Activated T-helper 1 cell treated with Interleukin-2 at 50 U/mL for 16 hours (primary cell): ENCODE measurements around the gene KLHL36.

Experiments used
- DNase-seq: peaks from one replicate; pipeline ENCODE4 v3.0.0-alpha.2; 2020; ENCODE audit warnings: low read depth

KLHL36 gene

DNA sequence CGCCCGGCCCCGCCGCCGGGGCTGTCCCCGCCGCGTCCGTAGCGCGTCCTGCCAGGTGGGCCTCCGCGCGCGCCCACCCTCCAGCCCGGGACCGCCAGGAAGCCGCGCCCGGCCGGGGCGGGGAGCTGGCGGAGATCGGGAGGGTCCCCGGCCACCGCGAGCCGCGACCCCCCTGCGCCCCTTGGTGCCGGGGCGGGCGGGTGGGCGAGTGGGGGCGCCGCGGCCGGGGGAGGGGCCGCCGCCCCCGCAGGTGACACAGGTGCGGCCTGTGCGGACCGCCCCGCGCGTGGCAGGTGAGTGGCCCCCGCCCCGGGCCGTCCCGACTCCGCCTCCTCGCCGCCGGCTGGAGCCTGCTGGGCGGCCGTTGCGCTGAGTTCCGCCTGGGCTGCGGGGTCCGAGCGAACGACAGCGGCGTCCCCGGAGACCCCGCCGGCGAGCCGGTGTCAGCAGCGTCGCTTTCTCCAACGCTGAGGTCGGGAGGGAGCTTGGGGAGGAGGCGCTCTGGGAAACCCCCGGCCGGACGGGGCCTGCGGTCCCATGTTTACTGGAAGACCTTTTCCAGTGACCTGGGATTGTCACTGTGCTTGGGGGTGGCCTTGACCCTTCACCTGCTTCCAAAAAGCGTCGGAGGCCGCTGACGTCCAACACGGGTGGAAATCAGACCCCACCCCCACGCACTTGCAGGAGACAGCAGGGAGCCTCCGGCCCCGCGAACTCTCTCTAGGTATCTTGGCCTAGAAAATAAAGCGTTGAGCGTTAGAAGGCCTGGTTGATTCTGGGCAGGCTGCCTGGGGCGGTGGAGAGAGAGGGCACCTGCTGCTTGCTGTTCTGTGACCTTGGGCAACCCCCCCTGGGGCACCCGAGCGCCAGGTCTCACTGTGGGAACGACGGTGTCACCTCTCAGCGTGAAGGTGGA is 542 bp downstream of the KLHL36 start:
- DNase-seq, result peak; percentile 33

DNA sequence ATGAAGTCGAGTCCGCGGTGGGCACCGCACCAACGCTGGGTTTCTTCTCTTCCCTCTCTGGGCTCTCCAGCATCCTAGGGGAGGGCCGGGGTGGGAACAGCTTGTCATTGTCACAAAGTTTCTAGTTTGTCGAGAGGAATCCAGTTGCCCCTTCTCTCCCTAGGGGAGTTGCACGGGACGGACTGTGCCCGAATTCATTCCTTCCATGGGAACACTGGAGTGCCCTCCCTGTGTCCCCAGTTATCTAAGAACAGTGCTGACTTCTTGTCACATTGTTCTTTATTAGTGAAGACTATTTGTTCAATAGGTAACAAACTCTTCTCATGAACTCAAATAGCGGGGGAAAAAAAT is 1.2 kb downstream of the KLHL36 start:
- DNase-seq, result no peak

DNA sequence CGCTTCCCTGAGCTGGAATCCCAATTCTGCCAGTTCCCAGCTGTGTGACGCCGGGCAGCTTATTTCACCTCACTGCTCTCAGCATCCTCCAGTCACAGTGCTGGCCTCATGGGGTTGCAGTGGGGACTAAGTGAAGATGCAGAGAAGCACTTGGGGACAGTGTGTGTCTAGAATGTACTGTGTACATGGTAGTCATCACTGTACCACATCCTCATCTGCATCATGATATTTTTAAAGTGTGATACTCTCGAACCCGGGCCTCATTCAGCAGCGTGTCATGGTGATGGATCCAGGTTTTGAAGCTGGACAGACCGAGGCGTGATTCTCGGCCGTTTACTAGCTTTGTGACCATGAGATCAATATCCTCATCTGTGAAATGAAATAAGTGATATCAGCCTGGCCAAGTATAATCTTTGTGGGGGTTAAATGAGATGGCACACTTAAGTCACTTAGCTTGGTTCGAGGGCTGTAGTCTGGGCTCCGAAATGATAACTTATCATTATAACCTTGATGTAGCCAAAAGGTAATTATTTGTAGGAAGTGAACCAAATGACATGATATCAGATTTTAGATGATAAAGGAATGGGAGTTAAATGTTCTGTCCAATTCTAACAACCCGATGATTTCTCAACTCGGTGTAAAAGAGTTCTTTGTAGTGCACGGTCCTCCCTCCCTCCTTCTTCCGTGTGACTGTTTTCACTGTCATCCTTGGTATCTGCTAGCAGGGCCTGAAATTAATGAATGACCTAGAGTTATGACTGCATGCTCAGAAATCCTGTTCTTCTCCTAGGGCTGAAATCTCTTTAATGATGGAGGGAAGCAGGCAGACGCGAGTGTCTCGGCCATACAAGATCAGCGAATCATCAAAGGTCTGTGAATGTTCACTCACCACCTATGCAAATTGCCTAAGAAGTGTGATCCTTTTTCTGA is 2.0 kb downstream of the KLHL36 start:
- DNase-seq, result no peak

DNA sequence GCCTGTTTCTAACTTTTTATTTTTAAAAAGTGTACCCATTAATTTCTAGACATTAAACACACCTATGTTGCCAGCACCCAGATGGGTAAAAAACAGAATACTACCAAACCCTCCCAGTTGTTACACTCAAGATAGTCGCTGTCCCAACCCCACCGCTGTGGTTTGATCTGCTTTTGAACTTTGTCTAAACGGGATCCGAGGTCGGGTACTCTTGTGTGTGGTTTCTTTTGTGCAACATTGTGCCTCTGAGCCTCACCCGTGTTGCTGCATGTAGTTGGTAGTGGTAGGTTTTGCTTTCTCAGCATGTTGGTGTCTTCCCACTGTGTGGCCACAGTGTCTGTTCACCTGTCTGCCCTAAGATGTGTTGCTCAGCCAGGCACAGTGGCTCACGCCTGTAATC is 4.3 kb downstream of the KLHL36 start:
- no peak for DNase-seq

DNA sequence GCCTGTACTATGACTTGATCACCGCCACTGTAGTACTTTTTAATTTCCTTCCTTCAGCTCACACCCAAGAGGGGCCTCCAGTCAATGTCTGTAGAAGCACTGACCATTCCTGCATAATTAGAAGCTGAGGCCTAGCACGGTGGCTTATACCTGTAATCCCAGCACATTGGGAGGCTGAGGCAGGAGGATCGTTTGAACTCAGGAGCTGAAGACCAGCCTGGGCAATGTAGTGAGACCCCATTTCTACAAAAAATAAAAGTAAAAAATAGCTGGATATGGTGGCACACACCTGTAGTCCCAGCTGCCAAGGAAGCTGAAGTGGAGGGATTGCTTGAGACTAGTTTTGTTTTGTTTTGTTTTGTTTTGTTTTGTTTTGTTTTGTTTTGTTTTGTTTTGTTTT is 5.9 kb downstream of the KLHL36 start:
- no peak for DNase-seq

DNA sequence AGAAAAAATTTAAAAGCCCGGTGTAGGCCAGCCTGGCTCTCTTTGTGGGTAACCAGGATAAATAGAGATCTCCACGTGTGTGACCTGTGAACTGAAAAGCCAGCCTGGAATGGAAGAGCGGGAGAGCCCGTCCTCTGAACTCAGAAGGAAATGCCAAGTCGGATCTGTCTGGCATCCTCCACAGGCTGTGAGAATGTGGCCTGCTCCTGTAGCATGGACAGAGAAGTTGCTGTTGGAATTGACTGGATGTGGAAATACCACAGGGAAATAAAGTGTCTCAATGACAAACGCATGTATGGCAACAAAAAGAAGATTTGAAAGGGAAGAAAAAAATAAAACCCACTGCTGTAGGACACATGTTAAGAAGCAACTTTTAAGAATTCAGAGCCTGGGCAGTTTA is 6.7 kb downstream of the KLHL36 start:
- DNase-seq, result no peak

DNA sequence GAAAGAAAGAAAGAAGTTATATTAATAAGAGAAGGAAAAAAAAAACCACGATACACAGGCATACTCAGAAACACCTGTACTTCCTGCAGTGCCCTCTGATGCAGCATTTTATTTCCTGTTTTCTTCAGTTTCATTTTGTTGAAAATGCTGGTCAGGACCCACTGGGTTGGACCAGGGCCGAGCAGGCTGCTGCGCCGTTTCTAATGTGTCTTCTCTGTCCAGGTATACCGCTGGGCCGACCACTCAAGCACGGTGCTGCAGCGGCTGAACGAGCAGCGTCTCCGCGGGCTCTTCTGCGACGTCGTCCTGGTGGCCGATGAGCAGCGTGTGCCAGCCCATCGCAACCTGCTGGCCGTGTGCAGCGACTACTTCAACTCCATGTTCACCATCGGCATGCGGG is 8.3 kb downstream of the KLHL36 start:
- no peak for DNase-seq

DNA sequence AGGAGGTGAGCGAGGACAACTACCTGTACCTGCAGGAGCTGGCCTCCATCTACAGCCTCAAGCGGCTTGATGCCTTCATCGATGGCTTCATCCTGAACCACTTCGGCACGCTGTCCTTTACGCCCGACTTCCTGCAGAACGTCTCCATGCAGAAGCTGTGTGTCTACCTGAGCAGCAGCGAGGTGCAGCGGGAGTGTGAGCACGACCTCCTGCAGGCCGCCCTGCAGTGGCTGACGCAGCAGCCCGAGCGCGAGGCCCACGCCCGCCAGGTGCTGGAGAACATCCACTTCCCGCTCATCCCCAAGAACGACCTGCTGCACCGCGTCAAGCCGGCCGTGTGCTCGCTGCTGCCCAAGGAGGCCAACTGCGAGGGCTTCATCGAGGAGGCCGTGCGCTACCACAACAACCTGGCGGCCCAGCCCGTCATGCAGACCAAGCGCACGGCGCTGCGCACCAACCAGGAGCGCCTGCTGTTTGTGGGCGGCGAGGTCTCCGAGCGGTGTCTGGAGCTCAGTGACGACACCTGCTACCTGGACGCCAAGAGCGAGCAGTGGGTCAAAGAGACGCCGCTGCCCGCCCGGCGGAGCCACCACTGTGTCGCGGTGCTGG is 9.0 kb downstream of the KLHL36 start:
- no peak for DNase-seq

DNA sequence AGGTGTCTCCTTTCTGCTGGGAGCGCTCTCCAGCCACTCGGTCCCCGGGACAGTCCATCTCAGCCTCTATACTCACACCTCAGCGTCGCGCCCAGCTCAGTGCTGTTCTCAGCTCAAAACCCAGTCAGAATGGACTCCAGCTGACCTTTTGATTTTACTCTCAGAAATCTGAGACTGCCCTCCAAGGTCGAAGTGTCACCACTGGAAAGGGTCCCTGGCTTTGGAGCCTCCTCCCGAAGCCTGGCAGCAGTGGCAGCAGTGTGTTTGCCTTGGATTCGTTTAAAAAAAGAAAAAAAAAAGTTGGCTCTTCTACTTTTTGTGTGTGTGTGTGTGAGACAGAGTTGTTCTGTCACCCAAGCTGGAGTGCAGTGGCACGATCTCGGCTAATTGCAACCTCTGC is 10.4 kb downstream of the KLHL36 start:
- DNase-seq, result no peak

DNA sequence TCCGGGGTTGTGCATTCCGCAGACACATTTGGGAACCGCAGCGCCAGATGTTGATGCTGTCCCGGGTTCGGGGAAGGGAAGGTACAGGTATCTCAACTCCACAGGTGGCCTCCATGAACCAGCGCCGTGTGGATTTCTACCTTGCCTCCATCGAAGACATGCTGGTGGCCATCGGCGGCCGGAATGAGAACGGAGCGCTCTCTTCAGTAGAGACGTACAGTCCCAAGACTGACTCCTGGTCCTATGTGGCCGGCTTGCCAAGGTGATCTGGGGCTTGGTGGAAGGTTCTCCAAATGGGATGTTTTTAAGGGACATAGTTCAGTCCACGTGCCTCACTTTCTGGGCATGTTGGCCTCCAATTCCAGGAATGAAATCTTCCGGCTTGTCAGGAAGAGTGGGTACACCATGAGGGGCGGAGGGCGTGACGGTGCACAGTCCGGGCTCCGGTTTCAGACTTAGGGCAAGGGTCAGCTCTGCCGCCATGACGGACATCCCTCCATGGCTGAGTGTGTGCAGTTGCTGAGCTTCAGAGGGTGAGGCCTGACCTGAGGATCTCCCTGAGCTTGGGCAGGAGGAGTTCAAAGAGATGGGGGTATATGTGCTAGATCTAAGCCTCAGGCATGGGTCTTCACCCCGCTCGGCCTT is 11.5 kb downstream of the KLHL36 start:
- no peak for DNase-seq

DNA sequence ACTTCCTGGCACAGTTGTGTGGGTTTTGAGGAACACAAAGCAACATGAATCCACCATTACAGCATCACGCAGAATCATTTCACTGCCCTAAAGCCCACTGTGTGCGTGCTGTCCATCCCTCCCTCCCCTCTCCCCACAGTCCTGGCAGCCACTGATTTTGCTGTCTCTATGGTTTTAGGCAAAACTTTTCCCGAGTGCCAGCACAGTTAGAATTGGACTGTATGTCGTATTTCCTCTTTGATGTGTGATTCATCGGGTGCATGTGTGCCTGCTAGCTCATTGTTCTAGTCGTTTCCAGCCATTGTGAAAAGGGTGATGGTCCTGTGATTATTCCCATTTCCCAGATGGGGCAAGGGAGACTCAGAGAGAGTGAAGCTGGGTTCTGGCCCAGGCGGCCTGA is 12.7 kb downstream of the KLHL36 start:
- DNase-seq, result no peak

DNA sequence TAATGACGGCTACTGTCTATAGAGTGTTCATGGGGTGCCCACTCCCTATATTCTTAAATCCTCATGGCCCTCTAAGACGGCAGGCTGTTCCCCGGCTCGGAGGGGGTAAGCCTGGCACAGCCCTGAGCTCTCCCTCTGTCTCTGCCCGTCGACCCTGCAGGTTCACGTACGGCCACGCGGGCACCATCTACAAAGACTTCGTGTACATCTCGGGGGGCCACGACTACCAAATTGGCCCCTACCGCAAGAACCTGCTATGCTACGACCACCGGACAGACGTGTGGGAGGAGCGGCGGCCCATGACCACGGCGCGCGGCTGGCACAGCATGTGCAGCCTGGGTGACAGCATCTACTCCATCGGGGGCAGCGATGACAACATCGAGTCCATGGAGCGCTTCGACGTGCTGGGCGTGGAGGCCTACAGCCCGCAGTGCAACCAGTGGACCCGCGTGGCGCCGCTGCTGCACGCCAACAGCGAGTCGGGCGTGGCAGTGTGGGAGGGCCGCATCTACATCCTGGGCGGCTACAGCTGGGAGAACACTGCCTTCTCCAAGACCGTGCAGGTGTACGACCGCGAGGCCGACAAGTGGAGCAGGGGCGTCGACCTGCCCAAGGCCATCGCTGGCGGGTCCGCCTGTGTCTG is 13.2 kb downstream of the KLHL36 start:
- DNase-seq, result no peak

DNA sequence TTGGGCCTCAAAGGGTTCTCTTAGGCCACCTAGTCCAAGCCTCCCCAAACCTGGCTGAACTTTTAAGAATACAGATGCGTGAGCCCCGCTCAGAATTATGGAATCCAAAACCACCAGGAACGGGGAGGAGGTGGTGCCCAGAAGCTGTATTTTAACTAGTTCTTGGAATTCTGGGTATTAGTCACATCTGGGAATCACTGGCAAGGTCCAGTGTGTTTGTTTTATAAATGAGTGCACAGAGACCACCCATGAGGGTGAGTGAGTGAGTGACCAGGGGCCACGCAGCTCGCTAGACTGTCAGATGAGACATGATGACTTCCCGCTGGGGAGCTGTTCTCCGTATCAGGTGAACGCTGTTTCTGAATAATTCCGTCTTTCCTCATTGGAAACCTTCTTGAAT is 14.2 kb downstream of the KLHL36 start:
- no peak for DNase-seq

DNA sequence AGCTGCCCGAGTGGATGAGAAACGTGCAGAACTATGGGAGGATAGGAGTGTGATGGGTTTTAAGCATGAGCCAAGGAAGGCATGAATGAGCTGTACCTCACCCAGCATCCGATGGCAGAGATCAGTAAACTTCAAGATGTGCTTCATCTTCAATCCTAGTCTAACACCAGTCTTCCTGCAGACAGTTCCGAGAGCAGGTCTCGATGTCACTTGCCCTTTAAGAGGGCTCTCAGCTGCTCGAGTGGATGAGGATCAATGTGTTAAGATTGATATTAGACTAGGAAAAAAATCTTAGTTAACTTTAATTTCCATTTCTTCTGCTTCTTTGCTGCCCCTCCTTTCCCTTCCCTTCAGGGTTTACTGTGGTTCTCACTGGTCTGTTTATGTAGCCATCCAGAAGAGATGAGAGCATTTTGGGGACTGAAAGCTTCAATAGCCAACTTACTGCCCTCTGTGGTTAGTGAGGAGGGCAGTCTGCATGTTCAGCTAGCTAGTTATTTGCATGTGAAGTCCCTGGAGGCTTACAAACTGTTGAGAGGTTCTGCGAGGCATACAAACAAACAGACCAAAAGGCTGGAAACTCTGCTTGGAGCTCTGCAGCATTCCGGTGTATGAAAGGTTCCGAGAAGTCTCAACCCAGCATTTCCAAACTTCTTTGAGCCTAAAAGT is 15.3 kb downstream of the KLHL36 start:
- no peak for DNase-seq

DNA sequence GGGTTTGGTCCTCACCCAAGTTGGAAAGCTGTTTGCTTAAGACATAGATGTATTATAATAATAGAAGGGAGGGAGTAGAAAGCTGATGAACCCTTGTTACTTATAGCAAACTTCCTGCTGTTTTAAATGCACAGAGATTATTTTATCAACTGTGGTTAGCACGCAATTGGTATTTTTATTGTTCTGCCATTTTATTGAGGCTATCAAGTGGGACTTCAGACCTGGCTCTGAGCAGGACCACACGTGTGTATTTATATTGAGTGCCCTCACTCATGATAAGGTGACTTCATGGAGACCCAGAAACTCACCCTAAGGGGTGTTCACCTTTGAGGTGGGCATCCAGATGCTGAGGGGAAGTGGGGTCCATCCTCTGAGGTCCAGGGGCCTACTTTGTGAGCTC is 17.0 kb downstream of the KLHL36 start:
- no peak for DNase-seq

DNA sequence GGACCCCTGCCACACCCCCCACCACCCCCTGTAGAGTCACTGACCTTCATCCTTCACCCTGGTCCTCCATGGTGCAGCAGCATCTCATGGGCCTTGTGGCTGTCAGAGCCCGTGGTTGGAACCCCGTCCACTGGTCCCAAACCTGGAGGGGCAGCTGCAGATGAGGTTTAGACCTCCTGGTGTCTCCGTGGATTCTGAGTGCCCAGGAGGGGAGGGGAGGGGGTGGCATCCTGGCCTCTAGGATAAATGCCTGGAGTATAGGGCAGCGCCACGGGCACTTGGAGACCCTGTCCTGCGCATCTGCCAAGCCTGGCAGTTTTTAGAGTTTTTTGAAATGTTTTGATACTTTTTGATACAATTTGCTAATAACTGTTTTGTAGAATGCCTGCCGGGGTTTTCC is 17.5 kb downstream of the KLHL36 start:
- DNase-seq, result no peak

DNA sequence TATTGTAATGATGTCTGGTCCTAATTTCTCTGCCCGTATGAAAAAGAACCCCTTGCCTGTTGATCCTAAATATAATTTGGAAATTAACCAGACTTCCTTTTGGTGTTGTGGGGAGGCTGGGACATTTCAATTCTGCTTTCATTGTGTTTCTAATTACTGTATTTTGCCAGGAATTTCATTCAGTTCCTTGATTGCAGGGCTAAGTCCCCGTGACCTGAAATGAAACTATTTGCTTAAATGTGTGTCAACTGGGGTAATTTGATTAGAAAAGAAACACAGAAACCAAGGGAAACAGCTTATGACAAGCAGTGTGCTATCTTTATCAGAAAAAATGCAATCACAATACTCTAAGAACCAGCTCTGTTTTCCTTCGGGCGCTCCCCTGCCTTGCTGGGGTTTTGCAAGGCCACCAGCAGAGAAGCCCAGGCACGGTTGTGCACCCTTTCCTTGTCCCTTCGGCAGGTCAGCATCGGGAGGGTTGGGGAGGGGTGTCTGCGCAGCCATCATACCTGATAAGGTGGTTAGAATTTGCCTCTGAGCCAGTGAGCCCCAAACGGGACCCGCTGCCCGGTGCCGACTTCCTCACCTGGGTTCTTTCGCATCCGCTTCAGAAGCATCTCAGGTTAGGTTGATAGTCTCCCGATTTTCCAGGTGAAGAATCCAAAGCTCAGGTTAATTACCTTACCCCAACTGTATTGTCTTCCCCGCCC is 19.4 kb downstream of the KLHL36 start:
- no peak for DNase-seq

DNA sequence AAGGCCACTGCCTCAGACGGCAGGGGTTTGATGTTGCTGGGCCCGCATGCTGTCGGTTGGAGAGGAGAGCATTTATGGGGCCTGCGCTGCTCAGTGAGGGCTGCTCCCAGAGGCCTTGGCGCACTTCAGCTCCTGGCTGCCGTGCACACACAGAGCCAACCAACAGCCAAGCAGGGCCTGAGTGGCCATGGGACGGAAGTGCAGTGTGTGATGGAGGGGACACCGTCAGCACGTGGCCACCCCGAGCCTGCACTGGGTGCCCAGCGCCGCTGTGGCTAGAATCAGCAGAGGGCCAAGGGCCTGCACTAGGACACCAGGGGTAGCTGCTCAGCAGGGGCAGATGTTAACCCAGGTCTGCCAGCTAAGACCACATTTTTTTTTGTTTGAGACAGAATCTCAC is 21.8 kb downstream of the KLHL36 start:
- no peak for DNase-seq

DNA sequence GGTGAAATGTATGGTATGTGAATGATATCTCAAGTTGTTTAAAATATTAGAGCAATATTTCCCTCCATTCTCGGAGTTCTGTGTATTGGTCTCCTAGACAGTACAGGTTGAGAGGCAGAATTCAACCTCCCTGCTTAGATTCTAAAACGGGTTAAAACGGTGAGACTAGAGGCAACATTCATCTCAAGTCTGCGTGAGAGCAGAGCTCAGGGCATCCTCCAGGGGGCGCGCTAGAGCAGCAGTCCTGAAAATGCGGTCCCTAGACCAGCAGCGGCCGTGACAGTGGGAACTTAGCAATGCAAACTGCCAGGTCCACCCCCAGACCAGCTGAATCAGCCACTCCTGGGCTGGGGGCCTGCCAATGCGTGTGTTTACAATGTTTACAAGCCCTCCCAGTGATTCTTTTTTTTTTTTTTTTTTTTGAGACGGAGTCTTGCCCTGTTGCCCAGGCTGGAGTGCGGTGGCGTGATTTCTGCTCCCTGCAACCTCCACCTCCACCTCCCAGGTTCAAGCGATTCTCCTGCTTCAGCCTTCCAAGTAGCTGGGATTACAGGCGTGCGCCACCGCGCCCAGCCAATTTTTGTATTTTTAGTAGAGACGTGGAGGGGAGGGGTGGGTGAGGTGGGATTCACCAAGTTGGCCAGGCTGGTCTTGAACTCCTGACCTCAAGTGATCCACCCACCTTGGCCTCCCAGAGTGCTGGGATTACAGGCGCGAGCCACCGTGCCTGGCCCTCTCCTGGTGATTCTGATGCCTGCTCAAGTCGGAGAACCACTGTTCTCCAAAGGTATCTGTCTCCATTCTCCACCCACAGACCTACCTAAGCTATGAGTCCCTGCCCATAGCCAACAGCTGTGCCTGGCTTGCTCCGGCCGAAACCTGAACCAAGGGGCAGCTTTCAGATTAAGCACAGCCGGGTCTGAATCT is 24.2 kb downstream of the KLHL36 start:
- peak; percentile 64 for DNase-seq

DNA sequence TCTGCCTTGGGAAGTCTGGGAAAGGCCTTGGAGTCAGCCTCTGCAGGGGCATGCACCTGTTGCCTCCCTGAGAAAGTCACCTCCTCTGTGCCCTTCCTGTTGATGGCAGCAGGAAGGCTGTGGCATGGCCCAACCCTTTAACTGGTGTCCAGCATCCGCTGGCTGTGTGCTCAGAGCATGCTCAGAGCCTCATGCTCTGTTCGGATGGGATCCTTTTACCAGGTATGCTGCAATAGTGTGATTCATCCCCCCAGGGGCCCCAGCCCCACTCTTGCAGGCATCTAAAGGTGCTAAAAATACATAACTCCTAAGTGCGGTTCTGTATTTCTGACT is 24.9 kb downstream of the KLHL36 start:
- no peak for DNase-seq
